K562 (cell line): Measurements from ENCODE around the gene CIAPIN1. TPM values are rescaled to one million over a fixed set of nuclear protein-coding genes. Genes with fewer than 3 reads are reported as not detected.

ENCODE experiments used
- CGGBP1 ChIP-seq: fragments of 250-450 bp; sonication (Bioruptor Pico); IDR thresholded peaks from 2 replicates; pipeline ENCODE4 v1.9.0; 2021; ENCODE audit warnings: mild to moderate bottlenecking
- CHD1 ChIP-seq: fragments of 200-600 bp; sonication (generic); IDR thresholded peaks from one replicate; pipeline ENCODE4 v1.6.1; 2012; ENCODE audit warnings: mild to moderate bottlenecking, moderate library complexity, low read length, inconsistent platforms
- ETS2 ChIP-seq: IDR thresholded peaks from 2 replicates; pipeline ENCODE4 v1.6.1; 2016; ENCODE audit warnings: borderline replicate concordance, missing genetic modification characterization, mild to moderate bottlenecking, moderate library complexity, missing compliant biosample characterization; ENCODE audit not compliant: poor library complexity, severe bottlenecking
- HDGF ChIP-seq: fragments of 450-650 bp; IDR thresholded peaks from 2 replicates; pipeline ENCODE4 v1.6.1; 2016
- MYNN ChIP-seq, 2 experiments: sonication (generic); formaldehyde crosslinking in 1 of 2; IDR thresholded peaks; 2 replicates each; pipeline versions ENCODE4 v1.5.0 to v1.6.1; 2016 to 2020; ENCODE audit warnings: antibody characterized with exemption in 1 of 2, missing genetic modification reagents in 1 of 2
- PBX2 ChIP-seq, 2 experiments: IDR thresholded peaks in 1 of 2; conservative IDR thresholded peaks in 1 of 2; 2 replicates each; pipeline ENCODE4 v1.6.1; 2016; ENCODE audit warnings: low read depth in 2 of 2, mild to moderate bottlenecking in 1 of 2, missing compliant biosample characterization in 1 of 2, missing genetic modification characterization in 1 of 2, moderate library complexity in 1 of 2
- SREBF2 ChIP-seq: sonication (generic); formaldehyde crosslinking; IDR thresholded peaks from 2 replicates; pipeline ENCODE4 v1.4.0; 2020; ENCODE audit warnings: mild to moderate bottlenecking, missing genetic modification reagents
- SRSF9 ChIP-seq: fragments of 200-400 bp; formaldehyde crosslinking; IDR thresholded peaks from 2 replicates; pipeline ENCODE4 v1.6.1; 2017; ENCODE audit warnings: low read depth, low read length, borderline replicate concordance
- TOE1 ChIP-seq, 2 experiments: fragments of 450-650 bp in 1 of 2; sonication (generic) in 1 of 2; formaldehyde crosslinking in 1 of 2; IDR thresholded peaks; 2 replicates each; pipeline versions ENCODE4 v1.7.1 to v1.8.0; 2016 to 2022; ENCODE audit warnings: borderline replicate concordance in 2 of 2, mild to moderate bottlenecking in 2 of 2, antibody characterized with exemption in 1 of 2, inconsistent platforms in 1 of 2, low read depth in 1 of 2, missing genetic modification reagents in 1 of 2, moderate library complexity in 1 of 2
- ZNF124 ChIP-seq: sonication (generic); formaldehyde crosslinking; IDR thresholded peaks from 2 replicates; pipeline ENCODE4 v1.8.1; 2022; ENCODE audit warnings: missing genetic modification reagents
- ZNF318 ChIP-seq, 2 experiments: fragments of 450-650 bp; IDR thresholded peaks; 2 replicates each; pipeline ENCODE4 v1.6.1; 2016; ENCODE audit warnings: mild to moderate bottlenecking in 2 of 2, borderline replicate concordance in 1 of 2, low read depth in 1 of 2, moderate library complexity in 1 of 2
- ZNF511 ChIP-seq: sonication (generic); formaldehyde crosslinking; IDR thresholded peaks from 2 replicates; pipeline ENCODE4 v1.8.0; 2022; ENCODE audit warnings: mild to moderate bottlenecking, missing genetic modification reagents
- ZNF740 ChIP-seq, 3 experiments: fragments of 200-800 bp in 1 of 3; sonication (Bioruptor generic) in 1 of 3; sonication (generic) in 1 of 3; formaldehyde crosslinking in 1 of 3; IDR thresholded peaks; 2 replicates each; pipeline versions ENCODE4 v1.6.1 to v1.8.0; 2016 to 2022; ENCODE audit warnings: mild to moderate bottlenecking in 2 of 3, missing compliant biosample characterization in 2 of 3, missing genetic modification characterization in 2 of 3, missing genetic modification reagents in 1 of 3
- polyA plus RNA-seq, 8 experiments: library from polyadenylated mRNA; depleted of rRNA in 4 of 8; stranded (reverse) in 5 of 8; unstranded in 3 of 8; fragments of >200 nt; fragmentation: Nextera tagmentation in 2 of 8; fragmentation: Illumina TruSeq in 1 of 8; extraction: Ambion mirVana in 2 of 8; extraction: Trizol in 1 of 8; gene quantifications; 2 replicates each; pipeline versions ENCODE4 v1.2.1 to v1.2.3, GENCODE V29; 2011 to 2014; ENCODE audit warnings: inconsistent platforms in 1 of 8, missing spikeins in 1 of 8
- total RNA-seq, 7 experiments: library from RNA; depleted of rRNA in 6 of 7; stranded (reverse); fragments of >200 nt in 6 of 7; fragmentation: Illumina TruSeq in 2 of 7; extraction: Trizol in 2 of 7; gene quantifications; 2 replicates each; pipeline versions ENCODE4 v1.2.1 to v1.2.3, GENCODE V29; 2011 to 2021; ENCODE audit warnings: low replicate concordance in 1 of 7

CIAPIN1 gene
- total and polyA plus RNA-seq, 9 of the 15 experiments (the other 6 are each of a cell fraction or from before 2014, with no cell fraction given): 71.8 to 263 (median 95.7) TPM

GRCh38 chr16:57462978-57463362 lies 15.8 kb upstream of the CIAPIN1 start (continued):
- TF ChIP-seq CGGBP1 (CRISPR knock-in tag) (no peak), HDGF (no peak), ZNF124 (CRISPR knock-in tag) (no peak), ETS2 (tag) (no peak), ZNF511 (CRISPR knock-in tag) (no peak), ZNF740 (CRISPR knock-in tag; IDR thresholded peaks at IDR 0.05) (no peak), ZNF740 (tag; IDR thresholded peaks at IDR 0.05) (0 out of 4 replicates have a peak, but pooled peaks of 1 of the 2 experiments have one; percentile 33), SREBF2 (CRISPR knock-in tag) (no peak), TOE1 (IDR thresholded peaks at IDR 0.05; ENCODE audit: borderline replicate concordance) (no peak), TOE1 (CRISPR knock-in tag; IDR thresholded peaks at IDR 0.05; ENCODE audit: borderline replicate concordance, low read depth) (no peak), CHD1 (peak; percentile 66), PBX2 (CRISPR knock-in tag; IDR thresholded peaks at IDR 0.05; ENCODE audit: low read depth) (no peak), PBX2 (tag; conservative IDR thresholded peaks at IDR 0.05; ENCODE audit: low read depth) (no peak), MYNN (IDR thresholded peaks at IDR 0.05) (no peak), MYNN (CRISPR knock-in tag; IDR thresholded peaks at IDR 0.05) (no peak), SRSF9 (no peak), ZNF318 (IDR thresholded peaks at IDR 0.05; ENCODE audit: borderline replicate concordance in 1 of 2, low read depth in 1 of 2) (no peak)
